ENCODE data around the gene GPC3. TPM values are rescaled to one million over a fixed set of nuclear protein-coding genes. Genes with fewer than 3 reads are reported as not detected.

The GPC3 gene
- total RNA-seq, 1 donor: not detected

DNA sequence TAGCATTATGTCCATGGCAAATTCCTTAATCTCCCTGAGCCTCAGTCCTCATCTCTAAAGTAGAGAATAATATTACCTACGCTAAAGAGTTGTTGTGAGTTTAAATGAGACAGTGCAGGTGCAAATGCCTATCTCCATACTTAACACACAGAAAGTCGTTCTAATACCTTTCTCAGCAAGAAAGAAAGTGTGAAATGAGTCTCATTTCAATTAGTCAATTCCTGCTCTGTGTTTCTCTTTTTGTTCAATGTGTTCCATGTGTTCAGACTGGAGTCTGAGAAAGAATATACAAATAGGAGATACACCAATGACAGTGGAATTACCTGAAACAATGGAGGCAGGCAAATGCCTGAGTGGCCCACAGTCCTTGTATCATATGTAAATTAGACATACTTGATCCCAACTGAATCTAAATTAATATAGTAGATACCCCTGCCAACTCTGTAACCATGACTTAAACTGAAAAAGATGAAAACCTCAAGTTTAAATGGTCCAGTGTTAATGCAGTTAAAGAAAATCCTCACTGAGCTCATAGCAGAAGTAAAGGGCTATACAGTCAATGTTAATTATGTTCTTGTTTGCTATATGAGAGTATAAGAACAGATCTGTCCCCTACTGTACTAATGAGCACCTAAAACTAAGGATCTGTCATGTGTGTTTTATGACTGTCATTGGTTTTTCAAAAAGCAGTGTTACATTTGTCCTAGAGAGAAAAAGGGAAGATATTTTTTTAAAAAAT, 68.2 kb downstream of the GPC3 start:
- TF ChIP-seq, protein P1, sequence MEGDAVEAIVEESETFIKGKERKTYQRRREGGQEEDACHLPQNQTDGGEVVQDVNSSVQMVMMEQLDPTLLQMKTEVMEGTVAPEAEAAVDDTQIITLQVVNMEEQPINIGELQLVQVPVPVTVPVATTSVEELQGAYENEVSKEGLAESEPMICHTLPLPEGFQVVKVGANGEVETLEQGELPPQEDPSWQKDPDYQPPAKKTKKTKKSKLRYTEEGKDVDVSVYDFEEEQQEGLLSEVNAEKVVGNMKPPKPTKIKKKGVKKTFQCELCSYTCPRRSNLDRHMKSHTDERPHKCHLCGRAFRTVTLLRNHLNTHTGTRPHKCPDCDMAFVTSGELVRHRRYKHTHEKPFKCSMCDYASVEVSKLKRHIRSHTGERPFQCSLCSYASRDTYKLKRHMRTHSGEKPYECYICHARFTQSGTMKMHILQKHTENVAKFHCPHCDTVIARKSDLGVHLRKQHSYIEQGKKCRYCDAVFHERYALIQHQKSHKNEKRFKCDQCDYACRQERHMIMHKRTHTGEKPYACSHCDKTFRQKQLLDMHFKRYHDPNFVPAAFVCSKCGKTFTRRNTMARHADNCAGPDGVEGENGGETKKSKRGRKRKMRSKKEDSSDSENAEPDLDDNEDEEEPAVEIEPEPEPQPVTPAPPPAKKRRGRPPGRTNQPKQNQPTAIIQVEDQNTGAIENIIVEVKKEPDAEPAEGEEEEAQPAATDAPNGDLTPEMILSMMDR (IDR thresholded peaks at IDR 0.05; ENCODE audit: insufficient read depth, low read length): no peak
- no peak overlapping the region for H3K4me3 ChIP-seq (ENCODE audit: low read depth, low read length)
- no peak for DNase-seq (ENCODE audit: low read depth)

GRCh38 chrX:133913658-133914388, 71.6 kb downstream of the GPC3 start:
- DNase-seq (ENCODE audit: low read depth): no peak
- no peak overlapping the region for H3K4me3 ChIP-seq (ENCODE audit: low read depth, low read length)
- TF ChIP-seq, protein P1 (IDR thresholded peaks at IDR 0.05; ENCODE audit: insufficient read depth, low read length): no peak

- TF ChIP-seq, protein P1 (IDR thresholded peaks at IDR 0.05; ENCODE audit: insufficient read depth, low read length): no peak
- H3K4me3 ChIP-seq (ENCODE audit: low read depth, low read length): no peak overlapping the region
- DNase-seq (ENCODE audit: low read depth): no peak
Observed at GRCh38 chrX:133913009-133913408, 72.4 kb downstream of the GPC3 start.

DNA sequence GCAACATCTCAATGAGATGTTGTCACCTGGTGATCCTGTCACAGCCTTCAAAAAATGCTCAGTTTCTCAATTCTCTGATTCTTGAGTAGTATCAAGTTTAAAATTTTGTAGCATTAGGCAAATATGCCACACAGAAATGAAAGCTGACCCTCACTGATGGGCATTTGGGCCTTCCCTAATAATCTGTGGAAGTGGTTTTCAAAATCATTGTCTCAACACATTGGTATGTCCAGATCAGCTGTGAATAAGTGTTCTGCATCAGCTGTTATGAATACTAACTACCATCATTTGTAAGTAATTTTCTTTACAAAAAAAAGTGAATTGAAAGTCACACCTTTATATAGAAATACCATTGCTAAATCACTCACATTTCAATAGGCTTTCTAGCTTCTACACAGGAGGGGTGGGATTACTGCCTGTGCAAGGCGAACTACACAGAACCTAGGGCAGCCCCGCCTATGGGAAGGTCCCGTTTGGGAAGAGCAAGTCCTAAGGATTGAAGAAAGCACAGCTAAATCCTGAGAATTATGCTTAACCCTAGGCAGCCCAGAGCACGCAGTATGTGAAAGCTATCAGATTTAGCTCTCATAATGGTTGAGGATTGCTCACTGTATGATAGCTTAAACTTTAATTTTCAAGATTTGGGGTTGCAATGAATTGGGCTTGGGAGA, 73.4 kb downstream of the GPC3 start:
- no peak for DNase-seq (ENCODE audit: low read depth)
- TF ChIP-seq, protein P1 (IDR thresholded peaks at IDR 0.05; ENCODE audit: insufficient read depth, low read length): no peak

GRCh38 chrX:133910539-133910938, 74.9 kb downstream of the GPC3 start:
- TF ChIP-seq, protein P1 (IDR thresholded peaks at IDR 0.05; ENCODE audit: insufficient read depth, low read length): no peak
- H3K4me3 ChIP-seq (ENCODE audit: low read depth, low read length): no peak overlapping the region
- DNase-seq (ENCODE audit: low read depth): no peak

More for the DNA sequence above, 73.4 kb downstream of the GPC3 start:
- H3K4me3 ChIP-seq (ENCODE audit: low read depth, low read length): no peak overlapping the region

- no peak overlapping the region for H3K4me3 ChIP-seq (ENCODE audit: low read depth, low read length)
- no peak for DNase-seq (ENCODE audit: low read depth)
- TF ChIP-seq, protein P1 (IDR thresholded peaks at IDR 0.05; ENCODE audit: insufficient read depth, low read length): no peak
Observed at GRCh38 chrX:133909888-133910287, 75.5 kb downstream of the GPC3 start.

Data from fibroblast of the aortic adventitia (primary cell).